ENCODE data around the gene USP2.

USP2 gene

GRCh38 chr11:119334174-119334930 is 47.1 kb downstream of the USP2 start, which contains the start of gene RNF26:
RNF26 (plus strand) TSS chr11:119334527; CDS start chr11:119335123, 596 bp downstream.
- H4K20me1 ChIP-seq (ENCODE audit: insufficient read depth, low read length), result peaks cover 9% of the 10 kb centered on the region; the same call in 1 of the 2 replicates
- H3K4me2 ChIP-seq (ENCODE audit: insufficient read depth, low read length), result peak within 1 kb of the TSS; percentile 96
- H3K36me3 ChIP-seq (ENCODE audit: insufficient read depth, low read length), result peaks cover 29% of the 10 kb centered on the region
- H3K79me2 ChIP-seq (ENCODE audit: insufficient read depth, low read length), result peaks cover 32% of the 10 kb centered on the region
- H3K9ac ChIP-seq (ENCODE audit: low read depth, low read length), result peak within 1 kb of the TSS; percentile 81
- H3K4me3 ChIP-seq (ENCODE audit: low read depth in 1 of 2, low read length in 2 of 2), result peak within 1 kb of the TSS; percentile 39 to 80
- DNase-seq (peak; percentile 97), ATAC-seq (ENCODE audit: insufficient read depth, low read depth) (peak; percentile 90)
- TF ChIP-seq EZH2 (IDR thresholded peaks at IDR 0.05; ENCODE audit: borderline replicate concordance, low read depth, low read length, severe bottlenecking), result no peak
- TF ChIP-seq, protein P1, sequence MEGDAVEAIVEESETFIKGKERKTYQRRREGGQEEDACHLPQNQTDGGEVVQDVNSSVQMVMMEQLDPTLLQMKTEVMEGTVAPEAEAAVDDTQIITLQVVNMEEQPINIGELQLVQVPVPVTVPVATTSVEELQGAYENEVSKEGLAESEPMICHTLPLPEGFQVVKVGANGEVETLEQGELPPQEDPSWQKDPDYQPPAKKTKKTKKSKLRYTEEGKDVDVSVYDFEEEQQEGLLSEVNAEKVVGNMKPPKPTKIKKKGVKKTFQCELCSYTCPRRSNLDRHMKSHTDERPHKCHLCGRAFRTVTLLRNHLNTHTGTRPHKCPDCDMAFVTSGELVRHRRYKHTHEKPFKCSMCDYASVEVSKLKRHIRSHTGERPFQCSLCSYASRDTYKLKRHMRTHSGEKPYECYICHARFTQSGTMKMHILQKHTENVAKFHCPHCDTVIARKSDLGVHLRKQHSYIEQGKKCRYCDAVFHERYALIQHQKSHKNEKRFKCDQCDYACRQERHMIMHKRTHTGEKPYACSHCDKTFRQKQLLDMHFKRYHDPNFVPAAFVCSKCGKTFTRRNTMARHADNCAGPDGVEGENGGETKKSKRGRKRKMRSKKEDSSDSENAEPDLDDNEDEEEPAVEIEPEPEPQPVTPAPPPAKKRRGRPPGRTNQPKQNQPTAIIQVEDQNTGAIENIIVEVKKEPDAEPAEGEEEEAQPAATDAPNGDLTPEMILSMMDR (IDR thresholded peaks at IDR 0.05; ENCODE audit: borderline replicate concordance, extremely low read depth, low read length, poor library complexity, severe bottlenecking), result no peak
- no peaks in the 10 kb centered on the region for H3K9me3 ChIP-seq (ENCODE audit: insufficient read depth, low read length, severe bottlenecking)
- peaks cover 4% of the 10 kb centered on the region for H3K27me3 ChIP-seq (ENCODE audit: insufficient read depth, low read length, poor library complexity)
- H3K4me1 ChIP-seq (ENCODE audit: insufficient read depth, low read length), result peaks cover 41% of the 10 kb centered on the region
- H3K27ac ChIP-seq (ENCODE audit: low read length), result peak within 1 kb of the TSS; percentile 80
- H2AFZ ChIP-seq (ENCODE audit: low read depth, low read length), result peak within 1 kb of the TSS; percentile 76

GRCh38 chr11:119332111-119332765 is 49.3 kb downstream of the USP2 start:
- no peak for DNase-seq
- TF ChIP-seq, protein P1 (IDR thresholded peaks at IDR 0.05; ENCODE audit: borderline replicate concordance, extremely low read depth, low read length, poor library complexity, severe bottlenecking), result no peak
- no peak for TF ChIP-seq EZH2 (IDR thresholded peaks at IDR 0.05; ENCODE audit: borderline replicate concordance, low read depth, low read length, severe bottlenecking)
- Histone ChIP-seq H3K79me2 (ENCODE audit: insufficient read depth, low read length) (peaks cover 27% of the 10 kb centered on the region), H4K20me1 (ENCODE audit: insufficient read depth, low read length) (peaks cover 9% of the 10 kb centered on the region; the same call in 1 of the 2 replicates), H3K9ac (ENCODE audit: low read depth, low read length) (no peak overlapping the region), H3K9me3 (ENCODE audit: insufficient read depth, low read length, severe bottlenecking) (no peaks in the 10 kb centered on the region), H3K4me2 (ENCODE audit: insufficient read depth, low read length) (no peak overlapping the region), H3K4me1 (ENCODE audit: insufficient read depth, low read length) (peaks cover 32% of the 10 kb centered on the region), H3K4me3 (ENCODE audit: low read depth in 1 of 2, low read length in 2 of 2) (no peak overlapping the region), H3K36me3 (ENCODE audit: insufficient read depth, low read length) (peaks cover 20% of the 10 kb centered on the region), H2AFZ (ENCODE audit: low read depth, low read length) (peak overlapping the region; percentile 38), H3K27me3 (ENCODE audit: insufficient read depth, low read length, poor library complexity) (peaks cover 6% of the 10 kb centered on the region), H3K27ac (ENCODE audit: low read length) (no peak overlapping the region)
- ATAC-seq (ENCODE audit: insufficient read depth, low read depth), result no peak

DNA sequence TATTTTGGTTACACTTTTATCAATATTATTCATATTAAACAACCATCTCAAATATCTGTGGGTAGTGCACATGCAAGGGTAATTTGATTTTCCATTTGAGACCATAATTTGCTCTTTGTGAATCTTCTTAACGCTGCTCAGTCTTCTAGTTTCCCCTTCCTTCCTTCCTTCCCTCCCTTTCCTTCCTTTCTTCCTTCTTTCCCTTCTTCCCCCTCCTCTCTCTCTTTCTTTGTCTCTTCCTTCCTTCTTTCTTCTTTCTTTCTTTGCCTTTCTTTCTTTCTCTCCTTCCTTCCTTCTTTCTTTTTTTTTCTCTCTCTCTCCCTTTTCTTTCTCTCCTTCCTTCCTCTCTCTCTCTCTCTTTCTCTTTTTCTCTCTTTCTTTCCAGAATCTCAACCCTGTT is 51.3 kb downstream of the USP2 start:
- peaks cover under 1% of the 10 kb centered on the region; the same call in 1 of the 2 replicates for H3K36me3 ChIP-seq (ENCODE audit: insufficient read depth, low read length)
- no peak overlapping the region for H3K27ac ChIP-seq (ENCODE audit: low read length)
- H3K79me2 ChIP-seq (ENCODE audit: insufficient read depth, low read length), result peaks cover 9% of the 10 kb centered on the region
- TF ChIP-seq EZH2 (IDR thresholded peaks at IDR 0.05; ENCODE audit: borderline replicate concordance, low read depth, low read length, severe bottlenecking), result no peak
- TF ChIP-seq, protein P1 (IDR thresholded peaks at IDR 0.05; ENCODE audit: borderline replicate concordance, extremely low read depth, low read length, poor library complexity, severe bottlenecking), result no peak
- H3K9me3 ChIP-seq (ENCODE audit: insufficient read depth, low read length, severe bottlenecking), result no peaks in the 10 kb centered on the region
- DNase-seq, result no peak
- H3K9ac ChIP-seq (ENCODE audit: low read depth, low read length), result no peak overlapping the region
- no peak overlapping the region for H3K4me2 ChIP-seq (ENCODE audit: insufficient read depth, low read length)
- ATAC-seq (ENCODE audit: insufficient read depth, low read depth), result no peak
- H2AFZ ChIP-seq (ENCODE audit: low read depth, low read length), result no peak overlapping the region
- peaks cover 3% of the 10 kb centered on the region; the same call in 1 of the 2 replicates for H4K20me1 ChIP-seq (ENCODE audit: insufficient read depth, low read length)
- peaks cover 12% of the 10 kb centered on the region for H3K4me1 ChIP-seq (ENCODE audit: insufficient read depth, low read length)
- H3K27me3 ChIP-seq (ENCODE audit: insufficient read depth, low read length, poor library complexity), result peaks cover 6% of the 10 kb centered on the region
- no peak overlapping the region for H3K4me3 ChIP-seq (ENCODE audit: low read depth in 1 of 2, low read length in 2 of 2)
